CD4-positive, alpha-beta T cell (primary cell): Measurements from ENCODE around the gene NEURL2. TPM values are rescaled to one million over a fixed set of nuclear protein-coding genes. Genes with fewer than 3 reads are reported as not detected.

Source experiments
- ATAC-seq: fragments of 200-7000 bp; cut with Tn5 transposase; one replicate; pipeline ENCODE4 v1.10.0; 2022; ENCODE audit warnings: mild to moderate bottlenecking; ENCODE audit not compliant: poor library complexity
- CTCF ChIA-PET: fragments of 350-600 bp; sonication (Branson Sonifier 250); formaldehyde crosslinking; loops from one replicate; lab custom pipeline; 2021; ENCODE audit warnings: antibody characterized with exemption, inconsistent platforms; lab: Charles Lee
- POLR2A ChIA-PET: fragments of 350-600 bp; sonication (Branson Sonifier 250); formaldehyde crosslinking; loops from one replicate; lab custom pipeline; 2021; ENCODE audit warnings: antibody characterized with exemption, inconsistent platforms; lab: Charles Lee
- DNase-seq, 14 experiments: peaks; one replicate each; pipeline ENCODE4 v3.0.0-alpha.2; 2013 to 2020; ENCODE audit warnings: mixed read lengths in 2 of 14
- H3K27ac ChIP-seq, 2 donors: one replicate each; pipeline versions ENCODE4 v1.5.1 to v1.7.0; 2013; ENCODE audit warnings: low read length in 2 of 2, low read depth in 1 of 2, mild to moderate bottlenecking in 1 of 2
- H3K27me3 ChIP-seq, 2 experiments: 1 replicate in 1 of 2; 2 replicates in 1 of 2; pipeline versions ENCODE4 v1.6.1 to v1.7.0; 2013; ENCODE audit warnings: low read length in 2 of 2, control low read depth in 1 of 2, mild to moderate bottlenecking in 1 of 2, moderate library complexity in 1 of 2; ENCODE audit not compliant: insufficient read depth in 2 of 2, control insufficient read depth in 1 of 2
- H3K36me3 ChIP-seq: one replicate; pipeline ENCODE4 v1.6.1; 2013; ENCODE audit warnings: low read length, control low read depth; ENCODE audit not compliant: insufficient read depth
- H3K4me1 ChIP-seq: one replicate; pipeline ENCODE4 v1.6.1; 2013; ENCODE audit warnings: low read length, control low read depth; ENCODE audit not compliant: insufficient read depth
- H3K4me3 ChIP-seq: one replicate; pipeline ENCODE4 v1.5.1; 2013; ENCODE audit warnings: mild to moderate bottlenecking, low read length, moderate library complexity
- H3K9me3 ChIP-seq, 2 experiments: 1 replicate in 1 of 2; 2 replicates in 1 of 2; pipeline versions ENCODE4 v1.6.1 to v1.7.0; 2013; ENCODE audit warnings: low read length in 2 of 2, mild to moderate bottlenecking in 2 of 2, control low read depth in 1 of 2, moderate library complexity in 1 of 2; ENCODE audit not compliant: control insufficient read depth in 1 of 2, insufficient read depth in 1 of 2
- H3K27ac Mint-ChIP-seq: one replicate; pipeline ENCODE4 v1.8.0; 2020; ENCODE audit warnings: mixed read lengths
- H3K27me3 Mint-ChIP-seq: one replicate; pipeline ENCODE4 v1.8.0; 2021; ENCODE audit warnings: mixed read lengths
- H3K36me3 Mint-ChIP-seq: one replicate; pipeline ENCODE4 v1.8.0; 2021; ENCODE audit warnings: low read depth, mixed read lengths
- H3K4me1 Mint-ChIP-seq: one replicate; pipeline ENCODE4 v1.8.0; 2021; ENCODE audit warnings: low read depth, mixed read lengths
- H3K4me3 Mint-ChIP-seq: one replicate; pipeline ENCODE4 v1.8.0; 2020; ENCODE audit warnings: mild to moderate bottlenecking, mixed read lengths
- H3K9me3 Mint-ChIP-seq: one replicate; pipeline ENCODE4 v1.8.0; 2020; ENCODE audit warnings: mixed read lengths
- CTCF ChIP-seq: fragments of 200-600 bp; IDR thresholded peaks from one replicate; pipeline ENCODE4 v1.8.0; 2022; ENCODE audit warnings: antibody characterized with exemption, mild to moderate bottlenecking
- intact Hi-C, 2 experiments: fragments of 100-400 bp; cut with DNase I in 1 of 2; cut with micrococcal nuclease in 1 of 2; formaldehyde crosslinking; loops; one replicate each; pipeline versions ENCODE4 v1.15.1 to v1.9.0; 2023 to 2025; cut with DNase I, micrococcal nuclease
- total RNA-seq, 174 experiments: library from RNA in 2 of 174; stranded (reverse) in 2 of 174; gene quantifications; one replicate each; pipeline ENCODE4 v1.2.3 and lab custom pipeline; 2021 to 2026

The NEURL2 gene
- total RNA-seq, 2 experiments from 2014 or later, result 1.5 to 2.5 TPM

GRCh38 chr20:45890077-45890984 lies 677 bp downstream of the NEURL2 start:
- intact Hi-C loops, result loop anchor here (1.0 to 5.0 kb wide), 6 partner anchors 9 to 80 kb away; partner anchors contain the start of genes ACOT8 (in 2 of the 2), ZSWIM3 (in 2 of the 2), PCIF1 (in 1 of the 2) and UBE2C (in 1 of the 2)
- Histone ChIP-seq H3K27ac (peak overlapping the region; percentile 50 to 65), H3K4me3 (peak overlapping the region; percentile 93), H3K36me3 (peaks cover 25% of the 10 kb centered on the region), H3K9me3 (no peaks in the 10 kb centered on the region), H3K27me3 (no peaks in the 10 kb centered on the region), H3K4me1 (peaks cover 53% of the 10 kb centered on the region)
- Mint-ChIP-seq H3K9me3 (no peaks in the 10 kb centered on the region), H3K27ac (peak overlapping the region; percentile 78), H3K4me3 (peak overlapping the region; percentile 96), H3K36me3 (peaks cover 30% of the 10 kb centered on the region), H3K4me1 (peaks cover 53% of the 10 kb centered on the region), H3K27me3 (no peaks in the 10 kb centered on the region)
- DNase-seq (peak in 12 of 14 experiments; percentile 15 to 71 (median 42)), ATAC-seq (peak; percentile 50)
- CTCF ChIA-PET, result interaction anchor here (0.8 to 1.6 kb wide), 7 partner anchors 9 to 81 kb away, joined by 3 to 7 read pairs (median 3); partner anchors contain the start of genes PCIF1 and ZSWIM1
- TF ChIP-seq CTCF, result peak; percentile 54
- POLR2A ChIA-PET, result interaction anchor here (0.7 to 8.2 kb wide), 11 partner anchors 9 to 81 kb away, joined by 3 to 105 read pairs (median 6); partner anchors contain the start of genes ACOT8, PCIF1, ZNF335 and ZSWIM1

GRCh38 chr20:45888681-45889080 lies 2.3 kb downstream of the NEURL2 start:
- Mint-ChIP-seq H3K27me3 (no peaks in the 10 kb centered on the region), H3K36me3 (peaks cover 29% of the 10 kb centered on the region), H3K27ac (no peak overlapping the region), H3K9me3 (no peaks in the 10 kb centered on the region), H3K4me3 (peak overlapping the region; percentile 51), H3K4me1 (peaks cover 62% of the 10 kb centered on the region)
- H3K36me3 ChIP-seq, result peaks cover 13% of the 10 kb centered on the region
- ChIA-PET POLR2A (interaction anchor here (3.7 to 8.2 kb wide), 3 partner anchors 7 to 82 kb away, joined by 37 to 105 read pairs (median 78); partner anchors contain the start of genes PCIF1, ZNF335 and ZSWIM1), CTCF (no interaction called here)
- intact Hi-C loops, result no loop called here
- TF ChIP-seq CTCF, result no peak
- no peaks in the 10 kb centered on the region for H3K9me3 ChIP-seq
- DNase-seq (no peak), ATAC-seq (no peak)
- H3K27me3 ChIP-seq, result no peaks in the 10 kb centered on the region
- no peak overlapping the region for H3K27ac ChIP-seq
- peaks cover 59% of the 10 kb centered on the region for H3K4me1 ChIP-seq
- H3K4me3 ChIP-seq, result no peak overlapping the region

- ChIA-PET POLR2A (interaction anchor here (1.2 kb wide), 1 partner anchor 30 kb away, joined by 3 read pairs; the partner anchor contains the start of genes ACOT8 and ZSWIM3), CTCF (no interaction called here)
- DNase-seq (no peak), ATAC-seq (no peak)
- intact Hi-C loops, result no loop called here
- no peak within 1 kb of the TSS for H3K27ac ChIP-seq
- H3K27me3 ChIP-seq, result no peaks in the 10 kb centered on the region
- no peak within 1 kb of the TSS for H3K4me3 ChIP-seq
- no peak for TF ChIP-seq CTCF
- no peaks in the 10 kb centered on the region for H3K9me3 ChIP-seq
- Mint-ChIP-seq H3K9me3 (no peaks in the 10 kb centered on the region), H3K27ac (peak within 1 kb of the TSS; percentile 13), H3K36me3 (peaks cover 42% of the 10 kb centered on the region), H3K4me1 (peaks cover 64% of the 10 kb centered on the region), H3K27me3 (no peaks in the 10 kb centered on the region), H3K4me3 (peak within 1 kb of the TSS; percentile 37)
- H3K4me1 ChIP-seq, result peaks cover 58% of the 10 kb centered on the region
- H3K36me3 ChIP-seq, result peaks cover 20% of the 10 kb centered on the region
Measured at GRCh38 chr20:45887346-45887715, 3.7 kb downstream of the NEURL2 start, which contains the start of gene SPATA25. Gene SPATA25 (minus strand): TSS chr20:45887622. CDS start chr20:45887590, 32 bp downstream.
